Measurements from ENCODE around the gene UGGT2.
"Not testable (repeated sequence)": the region's sequence is repeated elsewhere in the genome, so short reads cannot be mapped to it uniquely, and the experiment has no call there.

The UGGT2 gene

DNA sequence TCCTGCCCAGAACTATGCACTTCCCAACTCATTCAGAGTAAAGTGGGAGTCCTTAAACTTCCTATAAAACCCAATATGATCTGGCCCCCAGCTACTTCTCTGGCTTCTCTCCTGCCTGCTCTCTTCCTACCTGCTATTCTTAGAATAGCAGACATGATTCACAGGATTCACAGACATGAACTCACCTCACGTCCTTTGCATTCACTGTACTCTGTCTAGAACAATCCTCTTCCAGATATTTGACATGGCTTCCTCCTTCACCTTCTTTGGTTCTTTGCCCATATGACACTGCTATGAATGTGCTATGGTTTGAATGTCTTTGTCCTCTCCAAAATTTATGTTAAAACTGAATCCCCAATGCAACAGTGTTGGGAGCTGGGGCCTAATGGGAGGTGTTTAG is 154.9 kb downstream of the UGGT2 start:
- in situ Hi-C loops (cut with HindIII; ENCODE audit: low sequenced_read_pairs): no loop called here

DNA sequence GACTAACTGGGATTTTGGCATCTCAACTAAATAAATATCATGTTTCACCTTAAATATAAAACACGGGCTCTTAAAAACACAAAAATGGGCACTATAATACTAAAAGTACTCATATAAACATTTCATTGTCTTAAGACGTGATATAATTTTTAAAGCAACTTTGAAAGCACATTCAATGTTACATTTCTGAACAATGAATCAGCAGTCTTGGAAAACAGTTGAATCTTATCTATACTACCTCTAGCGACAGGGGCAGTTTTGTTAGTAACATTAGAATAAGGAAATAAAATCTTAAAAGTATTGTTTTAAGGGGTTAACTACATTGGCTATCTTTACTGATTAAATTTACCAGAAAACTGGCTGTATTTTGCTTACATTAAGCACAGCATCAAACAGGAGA is 156.9 kb downstream of the UGGT2 start:
- in situ Hi-C loops (cut with HindIII; ENCODE audit: low sequenced_read_pairs): no loop called here

DNA sequence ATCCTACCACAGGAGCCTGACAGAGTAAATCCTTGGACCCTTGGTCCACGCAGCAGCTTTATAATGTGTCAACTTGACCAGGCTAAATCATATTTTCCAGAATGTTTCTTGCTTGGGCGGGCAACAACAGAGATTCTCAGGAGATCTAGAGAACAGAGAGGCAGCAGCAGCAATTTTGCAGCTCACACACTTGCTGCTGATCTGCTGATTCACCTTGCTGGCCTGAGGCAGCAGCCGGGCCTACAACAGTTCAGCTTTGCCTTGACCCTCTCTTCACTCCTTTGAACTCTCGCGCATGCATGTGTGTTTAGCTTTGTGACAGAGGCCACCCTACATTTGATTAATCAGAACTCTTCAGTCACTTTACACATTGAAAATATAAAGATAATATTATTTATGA is 159.3 kb downstream of the UGGT2 start:
- in situ Hi-C loops (cut with HindIII; ENCODE audit: low sequenced_read_pairs): no loop called here

DNA sequence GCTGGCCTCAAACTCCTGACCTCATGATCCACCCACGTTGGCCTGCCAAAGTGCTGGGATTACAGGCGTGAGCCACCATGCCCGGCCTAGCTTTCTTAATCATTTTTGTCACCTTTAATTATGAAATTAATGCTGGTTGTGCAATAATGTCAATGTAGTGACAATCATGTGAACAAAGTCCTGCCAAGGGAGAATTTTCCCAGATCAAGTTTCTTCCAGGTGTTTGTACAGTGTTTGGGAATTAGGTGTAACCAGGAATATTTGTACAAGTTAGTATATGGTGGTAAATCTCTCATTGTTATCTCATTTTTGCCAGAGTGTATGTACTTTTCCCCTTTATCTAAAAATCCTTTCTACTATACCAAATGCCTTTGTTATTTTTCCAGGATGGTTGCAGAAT is 171.1 kb downstream of the UGGT2 start:
- in situ Hi-C loops (cut with HindIII; ENCODE audit: low sequenced_read_pairs): no loop called here

DNA sequence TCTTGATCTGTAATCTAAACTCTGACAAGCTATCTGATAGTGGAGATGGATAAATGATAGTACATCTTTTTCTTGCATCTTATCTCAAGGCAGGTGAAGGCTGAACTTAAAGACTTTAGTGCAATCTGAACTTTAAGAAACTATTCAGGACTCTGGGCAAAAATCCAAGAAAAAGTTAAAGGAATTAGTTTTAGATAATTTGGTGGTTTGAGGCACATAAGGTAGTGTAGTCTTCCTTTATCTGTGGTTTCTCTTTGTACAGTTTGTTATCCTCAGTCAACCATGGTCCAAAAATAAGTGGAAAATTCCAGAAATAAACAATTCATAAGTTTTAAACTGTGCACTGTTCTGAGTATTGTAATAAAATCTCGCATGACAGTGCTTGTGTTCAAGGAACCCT is 172.9 kb downstream of the UGGT2 start:
- in situ Hi-C loops (cut with HindIII; ENCODE audit: low sequenced_read_pairs): no loop called here

DNA sequence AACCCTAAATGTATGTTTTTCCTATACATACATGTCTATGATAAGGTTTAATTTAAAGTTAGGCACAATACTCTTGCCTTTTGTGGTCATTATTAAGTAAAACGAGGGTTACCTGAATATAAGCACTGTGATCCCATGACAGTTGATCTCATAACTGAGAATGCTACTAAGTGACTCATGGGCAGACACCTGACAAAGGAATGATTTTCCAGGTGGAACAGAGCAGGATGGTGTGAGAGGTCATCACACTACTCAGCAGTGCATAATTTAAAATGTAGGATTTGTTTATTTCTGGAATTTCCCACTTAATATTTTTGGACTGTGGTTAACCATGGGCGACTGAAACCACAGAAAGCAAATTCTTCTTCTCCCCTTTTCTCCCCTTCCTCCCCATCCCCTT is 178.9 kb downstream of the UGGT2 start:
- in situ Hi-C loops (cut with HindIII; ENCODE audit: low sequenced_read_pairs): no loop called here

DNA sequence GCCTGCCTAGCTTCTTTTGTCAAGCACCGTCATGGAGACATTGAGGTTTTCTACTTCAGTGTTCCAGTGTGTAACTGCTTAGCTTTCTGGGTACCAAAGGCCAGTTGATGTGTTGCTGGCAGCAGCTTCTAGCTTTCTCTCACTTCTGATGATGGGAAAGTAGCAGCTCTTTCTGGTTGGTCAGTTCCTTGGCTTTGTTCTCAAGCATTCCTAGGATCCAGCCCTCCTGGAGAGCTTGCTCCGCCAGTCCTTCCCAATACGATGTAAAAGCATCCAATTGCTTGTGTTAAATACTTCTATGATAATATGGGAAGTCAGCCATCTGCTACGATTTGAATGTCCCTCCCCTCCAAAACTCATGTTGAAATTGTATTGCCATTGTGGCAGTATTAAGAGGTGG is 182.8 kb downstream of the UGGT2 start:
- in situ Hi-C loops (cut with HindIII; ENCODE audit: low sequenced_read_pairs): no loop called here

DNA sequence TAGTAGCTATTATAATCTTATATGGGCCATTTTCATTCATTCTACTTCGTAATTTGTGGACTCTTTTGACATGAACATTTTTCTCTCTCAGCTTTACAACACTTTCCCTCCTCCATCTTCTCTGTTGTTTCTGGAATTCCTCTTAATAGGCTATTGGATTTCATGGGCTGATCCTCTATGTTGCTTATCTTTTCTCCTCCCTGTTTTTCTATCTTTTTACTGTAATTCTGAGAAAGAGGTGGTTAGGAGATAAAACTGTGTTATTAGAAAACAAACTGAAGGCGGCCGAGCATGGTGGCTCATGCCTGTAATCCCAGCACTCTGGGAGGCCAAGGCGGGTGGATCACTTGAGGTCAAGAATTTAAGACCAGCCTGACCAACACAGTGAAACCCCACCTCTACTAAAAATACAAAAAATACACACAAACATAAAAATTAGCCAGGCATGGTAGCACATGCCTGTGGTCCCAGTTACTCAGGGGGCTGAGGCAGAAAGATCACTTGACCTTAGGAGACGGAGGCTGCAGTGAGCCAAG is 188.1 kb downstream of the UGGT2 start:
- in situ Hi-C loops (cut with HindIII; ENCODE audit: low sequenced_read_pairs): no loop called here

DNA sequence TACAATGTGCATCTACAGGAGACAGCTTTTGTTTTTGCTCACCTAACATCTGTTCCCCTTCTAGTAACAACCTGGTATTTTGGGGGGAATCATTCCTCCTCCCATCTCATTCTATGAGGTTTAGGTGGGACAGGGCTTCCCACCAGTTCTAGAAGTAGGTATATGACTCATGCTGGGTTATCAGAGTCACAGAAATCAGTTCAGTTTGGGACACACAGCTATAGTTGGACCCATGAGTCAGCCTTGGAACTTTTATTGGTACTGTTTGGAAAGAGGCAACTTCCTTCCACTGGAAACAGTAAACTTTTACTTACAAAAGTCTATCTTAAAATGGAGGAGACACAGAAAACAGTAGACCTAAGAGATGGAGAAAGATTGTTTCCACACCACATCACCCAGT is 190.8 kb downstream of the UGGT2 start:
- in situ Hi-C loops (cut with HindIII; ENCODE audit: low sequenced_read_pairs): no loop called here

DNA sequence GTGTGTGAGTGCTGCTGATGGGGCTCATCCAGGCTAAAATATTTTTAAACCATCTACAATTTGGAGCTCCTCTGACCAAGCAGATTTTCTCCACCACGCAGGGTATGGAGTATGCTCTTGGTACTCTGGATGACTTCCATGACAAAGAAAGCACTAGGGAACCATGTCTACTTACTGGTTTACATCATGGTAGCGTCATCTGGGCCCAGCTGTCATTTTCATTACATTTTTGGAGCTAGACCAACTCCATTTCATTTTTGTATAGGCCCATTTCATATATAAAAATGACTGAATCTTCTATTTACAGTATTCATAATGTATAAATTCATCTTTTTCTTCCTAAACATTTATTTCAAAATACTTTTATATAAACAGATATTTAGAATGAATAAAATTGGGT is 191.9 kb downstream of the UGGT2 start:
- in situ Hi-C loops (cut with HindIII; ENCODE audit: low sequenced_read_pairs): no loop called here

DNA sequence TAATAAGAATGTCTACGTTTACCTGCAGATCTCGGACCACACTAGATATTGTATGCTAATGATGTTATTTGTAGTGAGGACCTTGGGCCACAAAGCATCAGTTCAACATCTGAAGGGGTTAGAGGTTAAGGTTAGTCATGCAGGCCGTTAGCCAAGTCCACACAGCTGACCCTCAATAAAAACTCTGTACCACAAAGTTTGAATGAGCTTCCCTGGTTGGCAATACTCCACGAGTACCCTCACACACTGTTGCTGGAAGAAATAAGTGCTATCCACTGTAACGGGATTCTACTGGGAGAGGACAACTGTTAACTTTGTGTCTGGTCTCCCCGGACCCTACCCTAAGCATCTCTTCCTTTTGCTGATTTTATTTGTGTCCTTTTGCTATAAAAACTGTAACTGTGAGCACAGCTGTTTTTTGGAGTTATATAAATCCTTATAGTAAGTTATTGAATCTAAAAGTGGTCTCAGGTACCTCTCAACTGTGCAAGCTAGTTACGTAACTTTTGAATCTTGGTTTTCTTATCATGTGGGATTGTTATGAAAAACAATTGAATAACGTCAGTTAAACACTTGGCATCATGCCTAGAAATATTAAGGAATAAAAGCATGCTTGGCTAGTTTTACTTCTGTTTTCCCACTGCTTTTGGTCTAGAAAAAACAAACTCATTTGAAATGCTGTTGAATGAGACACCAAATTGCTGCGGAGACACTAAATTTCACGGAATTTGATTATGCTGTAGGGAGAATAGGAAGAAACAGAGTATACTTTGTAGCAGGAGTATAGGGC is 194.7 kb downstream of the UGGT2 start:
- in situ Hi-C loops (cut with HindIII; ENCODE audit: low sequenced_read_pairs): no loop called here

DNA sequence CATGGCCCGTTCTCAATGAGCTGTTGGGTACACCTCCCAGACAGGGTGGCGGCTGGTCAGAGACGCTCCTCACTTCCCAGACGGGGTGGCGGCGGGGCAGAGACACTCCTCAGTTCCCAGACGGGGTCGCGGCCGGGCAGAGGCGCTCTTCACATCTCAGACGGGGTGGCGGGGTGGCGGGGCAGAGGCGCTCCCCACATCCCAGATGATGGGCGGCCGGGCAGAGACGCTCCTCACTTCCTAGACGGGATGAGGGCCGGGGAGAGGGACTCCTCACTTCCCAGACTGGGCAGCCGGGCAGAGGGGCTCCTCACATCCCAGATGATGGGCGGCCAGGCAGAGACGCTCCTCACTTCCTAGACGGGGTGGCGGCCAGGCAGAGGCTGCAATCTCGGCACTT is 207.5 kb downstream of the UGGT2 start:
- in situ Hi-C loops (cut with HindIII; ENCODE audit: low sequenced_read_pairs): not testable (repeated sequence)

DNA sequence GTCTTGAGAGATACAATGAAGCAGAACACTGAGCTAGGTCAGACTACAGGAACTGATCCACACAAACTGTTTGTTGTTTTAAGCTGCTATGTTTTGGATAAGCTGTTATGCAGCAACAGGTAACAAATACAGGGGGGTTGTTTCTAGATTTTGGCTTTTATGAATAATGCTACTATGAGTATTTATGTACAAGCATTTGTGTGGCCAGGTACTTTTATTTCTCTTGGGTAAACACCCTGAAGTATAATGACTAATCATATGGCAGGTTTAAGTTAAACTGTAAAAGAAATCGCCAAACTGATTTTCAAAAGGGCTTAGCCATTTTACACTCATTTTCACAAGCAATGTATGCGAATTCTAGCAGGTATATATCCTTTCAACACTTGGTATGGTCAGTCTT is 210.3 kb downstream of the UGGT2 start:
- in situ Hi-C loops (cut with HindIII; ENCODE audit: low sequenced_read_pairs): no loop called here

DNA sequence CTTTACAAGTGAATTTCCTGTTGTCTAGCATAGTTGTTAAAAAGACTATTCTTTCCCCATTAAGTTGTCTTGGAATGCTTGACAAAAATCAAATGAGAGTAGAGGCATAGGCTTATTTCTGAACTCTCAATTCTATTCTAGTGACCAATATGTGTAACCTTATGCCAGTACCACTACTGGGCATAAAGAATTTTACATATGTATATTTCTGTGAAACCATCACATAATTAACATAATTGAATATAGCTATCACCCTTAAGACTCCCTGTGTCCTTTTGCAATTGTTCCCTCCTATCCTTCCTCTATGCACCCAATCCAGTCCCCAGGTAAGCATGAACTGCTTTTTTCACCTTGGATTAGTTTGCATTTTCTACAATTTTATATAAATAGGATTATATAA is 211.3 kb downstream of the UGGT2 start:
- in situ Hi-C loops (cut with HindIII; ENCODE audit: low sequenced_read_pairs): no loop called here

DNA sequence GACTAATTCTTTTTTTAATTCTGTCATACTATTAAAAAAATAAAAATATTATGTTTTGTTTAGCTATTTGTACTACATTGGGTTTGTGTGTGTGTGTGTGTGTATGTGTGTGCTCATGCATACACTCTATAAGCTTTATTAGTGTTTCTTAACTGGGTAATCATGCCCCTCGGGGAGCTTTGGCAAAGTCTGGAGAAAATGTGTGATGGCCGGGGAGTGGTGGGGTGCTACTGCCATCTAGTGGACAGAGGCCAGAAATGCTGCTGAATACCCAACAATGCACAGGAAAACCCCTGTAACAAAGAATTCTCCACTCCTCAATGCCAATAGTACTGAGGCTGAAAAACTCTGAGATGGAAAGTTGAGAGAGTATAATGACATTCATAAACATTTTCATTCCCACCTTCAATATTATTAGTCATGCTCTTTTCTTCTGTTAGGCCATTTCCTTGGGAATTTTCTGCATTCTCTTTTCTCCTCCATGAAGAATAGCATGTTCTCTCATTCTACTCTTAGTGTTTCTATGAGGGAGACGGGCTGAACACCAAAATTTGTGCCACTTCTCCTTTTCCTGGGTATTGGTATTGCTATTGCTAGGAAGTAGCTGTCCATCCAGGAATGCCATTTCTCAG is 219.0 kb downstream of the UGGT2 start:
- in situ Hi-C loops (cut with HindIII; ENCODE audit: low sequenced_read_pairs): no loop called here

DNA sequence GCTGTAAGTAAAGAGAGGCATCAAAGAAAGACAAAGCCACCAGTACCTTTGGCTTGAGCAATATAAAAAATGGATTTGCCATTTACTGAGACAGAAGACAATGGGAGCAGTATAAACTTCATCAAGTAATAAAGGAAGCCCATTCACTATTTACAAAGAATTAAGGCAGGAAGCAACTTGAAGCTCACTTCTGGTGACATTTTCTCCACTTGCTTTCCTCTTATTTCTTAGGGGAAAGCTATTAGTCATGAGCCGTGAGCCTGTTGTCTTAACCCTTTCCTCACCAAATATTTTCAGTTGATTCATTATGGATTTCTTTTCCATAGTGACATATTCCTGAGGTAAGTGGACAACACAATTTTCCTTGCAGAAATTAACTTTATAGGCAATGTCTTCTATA is 219.5 kb downstream of the UGGT2 start:
- in situ Hi-C loops (cut with HindIII; ENCODE audit: low sequenced_read_pairs): no loop called here

DNA sequence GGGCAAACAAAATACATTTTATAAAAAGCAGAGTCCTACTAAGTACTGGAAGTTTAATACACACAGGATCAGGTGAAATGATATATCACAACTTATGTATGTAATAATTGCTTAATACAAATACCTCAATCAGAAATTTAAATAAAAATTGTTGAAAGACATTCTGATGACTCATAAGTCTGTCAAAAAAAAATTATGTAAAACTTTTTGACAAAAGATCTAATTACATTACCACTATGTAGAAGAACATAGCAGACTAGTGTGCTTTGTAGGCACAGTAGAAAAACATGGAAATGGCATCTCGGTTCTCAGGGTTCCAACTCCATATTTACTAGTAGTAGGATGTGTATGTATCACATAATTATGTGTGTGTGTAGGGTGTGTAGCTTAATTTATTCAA is 220.1 kb downstream of the UGGT2 start:
- in situ Hi-C loops (cut with HindIII; ENCODE audit: low sequenced_read_pairs): no loop called here

DNA sequence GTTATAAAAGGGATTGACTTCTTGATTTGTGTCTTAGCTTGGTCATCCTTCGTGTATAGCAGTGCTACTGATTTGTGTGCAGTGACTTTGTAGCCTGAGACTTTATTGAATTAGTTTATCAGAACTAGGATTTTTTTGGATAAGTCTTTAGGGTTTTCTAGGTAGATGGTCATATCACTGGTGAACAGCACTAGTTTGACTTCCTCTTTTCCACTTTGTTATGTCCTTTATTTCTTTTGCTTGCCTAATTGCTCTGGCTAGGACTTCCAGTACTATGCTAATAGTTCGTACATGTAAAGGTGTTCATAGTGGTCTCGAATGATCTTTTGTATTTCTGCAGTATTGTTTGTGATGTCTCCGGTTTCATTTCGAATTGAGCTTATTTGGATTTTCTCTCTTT is 230.9 kb downstream of the UGGT2 start:
- in situ Hi-C loops (cut with HindIII; ENCODE audit: low sequenced_read_pairs): no loop called here

DNA sequence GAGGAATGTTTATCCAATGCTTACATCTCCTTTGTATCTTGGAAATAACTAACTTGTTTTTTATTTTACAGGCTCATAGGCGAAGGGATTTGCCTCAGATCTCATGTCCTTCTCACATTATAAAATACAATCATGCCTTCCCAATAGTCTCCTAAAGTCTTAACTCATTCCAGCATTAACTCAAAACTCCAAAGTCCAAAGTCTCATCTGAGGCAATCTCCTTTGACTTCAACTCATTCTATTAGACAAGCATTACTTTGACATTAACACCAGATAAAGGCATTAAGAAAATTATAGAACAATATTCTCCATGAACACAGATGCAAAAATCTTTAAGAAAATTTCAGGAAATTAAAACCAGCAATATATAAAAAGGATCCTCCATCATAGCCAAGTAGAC is 238.7 kb downstream of the UGGT2 start:
- in situ Hi-C loops (cut with HindIII; ENCODE audit: low sequenced_read_pairs): no loop called here

DNA sequence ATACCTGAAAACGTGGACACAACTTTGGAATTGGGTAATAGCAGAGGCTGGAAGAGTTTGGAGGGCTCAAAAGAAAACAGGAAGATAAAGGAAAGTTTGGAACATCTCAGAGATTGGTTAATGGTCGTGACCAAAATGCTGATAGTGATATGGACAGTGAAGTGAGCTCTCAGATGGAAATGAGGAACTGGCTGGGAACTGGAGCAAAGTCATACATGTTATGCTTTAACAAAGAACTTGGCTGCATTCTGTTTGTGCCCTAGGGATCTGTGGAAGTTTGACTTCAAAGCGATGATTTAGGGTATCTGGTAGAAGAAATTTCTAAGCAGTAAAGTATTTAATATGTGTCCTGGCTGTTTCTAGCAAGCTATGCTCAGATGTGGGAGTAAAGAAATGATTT is 240.1 kb downstream of the UGGT2 start:
- in situ Hi-C loops (cut with HindIII; ENCODE audit: low sequenced_read_pairs): no loop called here

DNA sequence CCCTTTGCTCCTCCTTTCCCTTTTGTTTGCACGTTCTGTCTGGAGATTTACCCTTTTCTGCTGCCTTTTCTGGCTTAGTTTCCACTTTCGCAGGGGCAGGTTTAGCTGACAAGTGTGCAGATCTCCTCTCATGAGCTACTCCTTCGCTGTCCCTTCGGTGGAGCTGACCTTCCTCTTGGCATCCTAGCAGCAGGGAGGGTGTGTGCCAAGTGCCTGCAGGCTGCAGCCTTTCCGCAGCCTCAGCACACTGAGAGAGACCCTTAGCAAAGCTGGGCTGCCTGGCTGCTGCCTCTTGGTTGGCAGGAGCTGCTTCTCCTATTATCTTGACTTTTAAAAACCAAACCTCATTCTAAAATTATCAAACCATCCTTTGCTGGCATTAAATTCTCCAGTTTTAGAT is 243.8 kb downstream of the UGGT2 start:
- in situ Hi-C loops (cut with HindIII; ENCODE audit: low sequenced_read_pairs): no loop called here

DNA sequence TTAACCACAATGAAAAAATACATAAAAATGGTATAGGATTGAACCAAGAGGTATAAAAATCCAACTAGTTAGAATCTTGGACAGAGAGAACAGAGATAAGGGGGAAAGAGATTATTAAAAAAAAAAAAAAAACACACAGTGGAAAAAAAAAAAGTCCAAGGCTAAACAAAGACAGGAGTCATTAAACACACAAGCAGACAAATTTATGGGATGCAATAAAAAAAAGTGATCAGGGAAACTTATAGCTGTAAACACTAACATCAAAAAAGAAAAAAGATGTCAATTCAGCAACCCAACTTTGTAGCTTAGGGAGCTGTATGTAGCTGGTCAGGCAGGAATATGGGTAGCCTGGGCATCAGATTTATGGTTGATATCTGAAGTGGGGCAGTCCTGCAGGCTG is 247.3 kb downstream of the UGGT2 start:
- in situ Hi-C loops (cut with HindIII; ENCODE audit: low sequenced_read_pairs): no loop called here

DNA sequence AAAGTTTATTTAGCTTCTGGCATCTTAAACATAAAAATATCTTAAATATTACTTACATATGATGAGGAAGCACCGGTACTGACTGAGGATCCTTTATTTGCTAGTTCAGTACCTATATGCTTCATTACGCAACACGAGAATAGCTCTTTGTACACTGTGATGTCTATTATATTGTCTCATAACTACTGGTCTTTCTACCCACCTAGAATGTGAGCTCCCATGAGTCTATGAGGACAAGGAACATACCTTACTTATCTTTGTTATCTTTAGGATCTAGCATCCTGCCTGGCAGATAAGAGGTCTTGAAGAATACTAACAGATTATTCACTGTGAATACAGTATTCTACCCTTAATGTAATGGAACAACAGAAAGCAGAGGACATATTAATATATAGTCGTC is 251.4 kb downstream of the UGGT2 start:
- in situ Hi-C loops (cut with HindIII; ENCODE audit: low sequenced_read_pairs): no loop called here
